ENCODE results near the gene KIAA0319L.

KIAA0319L gene

DNA sequence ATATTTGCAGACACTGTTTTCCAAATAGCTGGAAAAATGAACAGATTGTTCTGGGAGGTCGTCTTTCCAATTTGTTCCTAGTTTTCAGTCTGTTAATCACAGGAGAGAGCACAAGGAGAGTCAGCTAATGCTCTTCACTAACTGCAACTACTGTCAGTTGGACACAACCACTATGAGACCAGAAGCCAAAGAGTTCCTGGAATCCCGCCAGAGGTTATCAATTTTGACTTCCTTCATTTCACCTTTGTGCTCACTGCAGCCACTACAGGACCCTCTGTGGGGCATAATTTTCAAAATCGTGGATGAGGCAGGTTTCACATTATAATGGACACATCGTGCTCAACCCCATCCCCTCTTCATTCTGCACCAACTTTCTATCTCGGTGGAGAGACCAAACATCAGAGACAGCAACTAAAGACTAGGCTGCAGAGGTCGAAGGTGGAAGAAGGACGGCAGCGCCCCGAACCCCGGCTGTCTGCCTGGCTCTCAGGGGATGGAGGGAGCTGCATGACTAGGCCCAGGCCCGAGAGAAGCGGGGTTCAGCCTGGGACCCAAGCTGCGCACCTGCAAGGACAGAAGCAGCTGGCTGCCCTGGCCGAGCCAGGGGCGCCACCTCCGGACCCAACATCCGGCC is 602 bp downstream of the KIAA0319L start:
- Histone ChIP-seq H3K27ac (ENCODE audit: low read depth, low read length) (peak overlapping the region; percentile 84), H3K9ac (ENCODE audit: low read length in 5 of 5) (peak overlapping the region; percentile 63 to 96 (median 89)), H3K4me3 (ENCODE audit: low read depth in 1 of 5, low read length in 5 of 5) (peak overlapping the region; percentile 86 to 98 (median 93)), H3K9me3 (ENCODE audit: control insufficient read depth in 5 of 5, low read length in 5 of 5) (no peaks in the 10 kb centered on the region), H3K4me1 (ENCODE audit: control insufficient read depth in 5 of 5, insufficient read depth in 5 of 5, low read length in 5 of 5) (peaks cover 2 to 49% (median 43%) of the 10 kb centered on the region in 5 donors), H3K27me3 (ENCODE audit: control insufficient read depth in 5 of 5, insufficient read depth in 4 of 5, low read length in 5 of 5) (no peaks in the 10 kb centered on the region), H3K36me3 (ENCODE audit: control insufficient read depth in 5 of 5, insufficient read depth in 5 of 5, low read length in 5 of 5) (peaks cover 2 to 29% (median 13%) of the 10 kb centered on the region in 5 donors)

DNA sequence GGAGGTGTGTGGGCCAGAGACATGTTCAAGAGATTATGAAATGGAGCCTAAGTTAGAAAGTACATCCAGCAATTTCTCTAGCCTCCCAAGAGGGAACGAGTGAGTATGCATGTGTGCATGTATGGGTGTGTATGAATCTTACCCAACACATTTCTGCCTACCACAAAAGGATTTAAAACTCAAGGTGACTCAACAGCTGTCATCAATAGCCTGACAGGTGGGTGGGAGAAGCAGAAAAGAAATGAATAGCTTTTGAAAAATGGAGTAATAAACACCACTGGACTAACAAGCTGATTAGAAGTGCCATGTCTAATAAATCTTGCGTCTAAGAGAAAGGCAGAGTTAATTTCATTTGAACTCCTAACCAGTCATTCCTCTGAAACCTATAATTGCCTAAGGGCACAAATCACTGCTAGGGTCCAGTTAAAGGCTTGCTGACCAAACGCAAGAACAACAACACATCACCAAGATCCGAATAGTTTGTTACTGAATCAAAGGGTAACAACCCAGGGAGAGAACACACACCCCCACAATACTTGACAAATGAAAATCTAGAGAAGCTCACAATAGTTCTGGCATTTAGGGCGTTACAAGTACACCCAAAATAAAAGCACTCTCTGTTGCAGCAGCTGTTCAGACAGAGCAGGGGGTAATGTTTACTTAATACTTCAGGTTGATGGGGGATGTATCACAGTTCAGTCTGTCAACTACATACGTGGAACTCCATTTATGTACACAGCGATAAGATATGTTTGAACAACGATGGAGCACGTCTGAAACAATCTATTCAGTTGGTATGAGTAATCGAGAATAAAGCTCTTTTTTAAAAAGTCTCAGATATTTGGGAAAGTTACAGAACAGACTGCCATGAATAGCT is 1.4 kb downstream of the KIAA0319L start:
- Histone ChIP-seq H3K9me3 (ENCODE audit: control insufficient read depth in 5 of 5, low read length in 5 of 5) (no peaks in the 10 kb centered on the region), H3K36me3 (ENCODE audit: control insufficient read depth in 5 of 5, insufficient read depth in 5 of 5, low read length in 5 of 5) (peaks cover 2 to 22% (median 13%) of the 10 kb centered on the region in 5 donors), H3K4me3 (ENCODE audit: low read depth in 1 of 5, low read length in 5 of 5) (peak overlapping the region; percentile 86 to 98 (median 93)), H3K9ac (ENCODE audit: low read length in 5 of 5) (peak overlapping the region in 2 of 5 donors; percentile 87 to 93), H3K27ac (ENCODE audit: low read depth, low read length) (peak overlapping the region; percentile 84), H3K4me1 (ENCODE audit: control insufficient read depth in 5 of 5, insufficient read depth in 5 of 5, low read length in 5 of 5) (peaks cover 2 to 42% (median 37%) of the 10 kb centered on the region in 5 donors), H3K27me3 (ENCODE audit: control insufficient read depth in 5 of 5, insufficient read depth in 4 of 5, low read length in 5 of 5) (no peaks in the 10 kb centered on the region)

DNA sequence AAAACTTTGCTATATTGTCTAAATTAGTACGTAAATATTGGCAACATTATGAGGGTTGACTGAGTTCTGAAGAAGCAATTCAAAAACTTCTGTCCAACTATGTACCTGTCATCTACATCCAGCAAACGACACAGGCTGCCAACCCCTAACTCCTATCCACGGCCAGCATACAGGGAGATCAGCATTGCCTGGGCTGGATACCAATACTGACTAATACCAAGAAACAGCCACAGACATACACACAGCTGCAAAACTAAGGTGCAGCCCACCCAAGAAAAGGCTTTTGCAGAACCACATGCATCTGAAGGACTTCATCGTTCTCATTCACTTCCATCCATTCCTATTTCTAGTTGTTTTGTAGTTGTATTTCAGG is 2.0 kb downstream of the KIAA0319L start:
- no peak overlapping the region for H3K9ac ChIP-seq (ENCODE audit: low read length in 5 of 5)
- no peaks in the 10 kb centered on the region for H3K27me3 ChIP-seq (ENCODE audit: control insufficient read depth in 5 of 5, insufficient read depth in 4 of 5, low read length in 5 of 5)
- H3K4me3 ChIP-seq (ENCODE audit: low read depth in 1 of 5, low read length in 5 of 5), result no peak overlapping the region
- peaks cover 2 to 42% (median 31%) of the 10 kb centered on the region in 5 donors for H3K4me1 ChIP-seq (ENCODE audit: control insufficient read depth in 5 of 5, insufficient read depth in 5 of 5, low read length in 5 of 5)
- H3K36me3 ChIP-seq (ENCODE audit: control insufficient read depth in 5 of 5, insufficient read depth in 5 of 5, low read length in 5 of 5), result peaks cover 2 to 19% (median 13%) of the 10 kb centered on the region in 5 donors
- H3K27ac ChIP-seq (ENCODE audit: low read depth, low read length), result no peak overlapping the region
- no peaks in the 10 kb centered on the region for H3K9me3 ChIP-seq (ENCODE audit: control insufficient read depth in 5 of 5, low read length in 5 of 5)

DNA sequence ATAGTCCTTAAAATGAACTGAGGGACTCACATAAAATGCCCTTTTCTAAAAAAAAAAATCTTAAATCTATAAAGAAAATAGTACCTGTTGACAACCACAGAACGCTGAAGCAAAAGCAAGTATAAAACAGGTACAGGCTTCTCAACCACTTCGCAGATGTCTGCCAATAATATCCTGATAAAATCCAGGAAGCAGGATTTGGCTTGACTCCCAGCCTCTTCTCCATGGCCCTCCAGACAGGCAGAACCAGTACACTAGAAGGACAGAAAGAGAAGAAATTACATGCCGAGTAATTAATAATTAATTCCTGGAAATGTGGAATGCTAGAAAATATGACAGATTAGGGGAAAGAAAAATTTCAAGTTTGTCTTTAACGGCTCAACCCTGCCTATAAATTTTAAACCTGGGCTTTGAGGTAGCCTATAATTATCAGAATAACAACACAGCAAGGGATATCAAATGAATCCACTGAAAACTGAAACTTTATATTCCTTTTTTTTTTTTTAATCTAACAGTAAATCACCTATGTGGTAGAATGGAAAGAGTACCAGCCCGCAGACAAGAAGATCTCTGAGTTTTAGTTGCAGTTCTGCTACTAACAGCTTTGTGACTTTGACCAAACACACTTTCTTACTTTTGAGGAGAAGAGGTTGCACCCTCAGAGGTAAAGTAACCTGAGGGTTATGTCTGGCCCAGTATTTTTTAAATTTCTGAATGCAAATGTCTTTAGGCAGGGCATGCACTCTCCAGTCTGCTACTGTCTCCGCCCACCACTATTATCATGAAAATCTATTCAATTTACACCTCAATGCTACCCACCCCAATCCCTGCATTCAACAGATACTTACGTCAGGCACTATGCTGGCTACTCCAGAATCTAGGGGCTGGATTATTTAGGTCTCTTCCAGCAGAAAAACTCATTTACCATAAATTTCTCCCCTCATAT is 2.7 kb downstream of the KIAA0319L start:
- Histone ChIP-seq H3K4me3 (ENCODE audit: low read depth in 1 of 5, low read length in 5 of 5) (no peak overlapping the region), H3K27me3 (ENCODE audit: control insufficient read depth in 5 of 5, insufficient read depth in 4 of 5, low read length in 5 of 5) (no peaks in the 10 kb centered on the region), H3K9me3 (ENCODE audit: control insufficient read depth in 5 of 5, low read length in 5 of 5) (no peaks in the 10 kb centered on the region), H3K27ac (ENCODE audit: low read depth, low read length) (no peak overlapping the region), H3K9ac (ENCODE audit: low read length in 5 of 5) (no peak overlapping the region), H3K36me3 (ENCODE audit: control insufficient read depth in 5 of 5, insufficient read depth in 5 of 5, low read length in 5 of 5) (peaks cover 2 to 21% (median 13%) of the 10 kb centered on the region in 5 donors), H3K4me1 (ENCODE audit: control insufficient read depth in 5 of 5, insufficient read depth in 5 of 5, low read length in 5 of 5) (peaks cover 2 to 39% (median 31%) of the 10 kb centered on the region in 5 donors)

DNA sequence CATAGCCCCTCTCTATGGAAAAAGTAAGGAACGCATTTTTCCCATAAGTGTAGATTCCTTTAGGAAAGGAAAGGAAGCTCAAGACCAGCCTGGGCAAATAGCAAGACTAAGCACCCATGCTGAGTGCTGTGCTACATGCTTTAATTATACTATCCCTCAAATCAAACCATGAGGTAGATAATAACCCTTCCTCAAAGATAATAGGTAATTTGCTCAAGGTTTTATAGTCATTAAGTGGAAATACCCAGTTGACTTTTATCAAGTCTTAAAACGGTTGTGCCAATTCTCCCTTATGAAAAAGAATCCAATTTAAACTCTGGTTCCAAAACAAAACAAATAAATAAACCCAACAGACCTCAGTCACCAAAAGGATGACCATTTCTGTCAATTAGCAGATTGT is 3.4 kb downstream of the KIAA0319L start:
- Histone ChIP-seq H3K9me3 (ENCODE audit: control insufficient read depth in 5 of 5, low read length in 5 of 5) (no peaks in the 10 kb centered on the region), H3K9ac (ENCODE audit: low read length in 5 of 5) (no peak overlapping the region), H3K4me1 (ENCODE audit: control insufficient read depth in 5 of 5, insufficient read depth in 5 of 5, low read length in 5 of 5) (peaks cover 2 to 36% (median 31%) of the 10 kb centered on the region in 5 donors), H3K4me3 (ENCODE audit: low read depth in 1 of 5, low read length in 5 of 5) (no peak overlapping the region), H3K36me3 (ENCODE audit: control insufficient read depth in 5 of 5, insufficient read depth in 5 of 5, low read length in 5 of 5) (peaks cover 2 to 27% (median 13%) of the 10 kb centered on the region in 5 donors), H3K27me3 (ENCODE audit: control insufficient read depth in 5 of 5, insufficient read depth in 4 of 5, low read length in 5 of 5) (no peaks in the 10 kb centered on the region), H3K27ac (ENCODE audit: low read depth, low read length) (no peak overlapping the region)

DNA sequence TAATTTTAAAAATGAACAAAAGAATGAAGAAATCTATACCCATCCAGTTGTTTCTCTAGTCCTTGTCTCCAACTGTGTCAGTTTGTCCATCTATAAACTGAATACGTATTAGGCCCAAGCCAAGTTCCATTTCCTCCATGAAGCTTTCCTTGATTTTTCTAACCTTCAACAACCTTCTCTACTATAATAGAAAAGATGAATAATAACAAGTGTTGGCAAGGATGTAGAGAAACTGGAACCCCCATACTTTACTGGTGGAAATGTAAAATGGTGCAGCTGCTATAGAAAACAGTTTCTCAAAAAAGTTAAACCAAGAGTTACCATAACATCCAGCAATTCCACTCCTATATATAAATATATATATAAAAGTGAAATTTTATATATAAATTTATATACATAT is 10.6 kb downstream of the KIAA0319L start:
- Histone ChIP-seq H3K27me3 (ENCODE audit: control insufficient read depth in 5 of 5, insufficient read depth in 4 of 5, low read length in 5 of 5) (no peaks in the 10 kb centered on the region), H3K4me3 (ENCODE audit: low read depth in 1 of 5, low read length in 5 of 5) (no peak overlapping the region), H3K9me3 (ENCODE audit: control insufficient read depth in 5 of 5, low read length in 5 of 5) (no peaks in the 10 kb centered on the region), H3K9ac (ENCODE audit: low read length in 5 of 5) (no peak overlapping the region), H3K36me3 (ENCODE audit: control insufficient read depth in 5 of 5, insufficient read depth in 5 of 5, low read length in 5 of 5) (peaks cover under 1 to 24% (median 9%) of the 10 kb centered on the region in 5 donors), H3K4me1 (ENCODE audit: control insufficient read depth in 5 of 5, insufficient read depth in 5 of 5, low read length in 5 of 5) (peaks cover 2 to 10% (median 9%) of the 10 kb centered on the region in 5 donors), H3K27ac (ENCODE audit: low read depth, low read length) (no peak overlapping the region)

DNA sequence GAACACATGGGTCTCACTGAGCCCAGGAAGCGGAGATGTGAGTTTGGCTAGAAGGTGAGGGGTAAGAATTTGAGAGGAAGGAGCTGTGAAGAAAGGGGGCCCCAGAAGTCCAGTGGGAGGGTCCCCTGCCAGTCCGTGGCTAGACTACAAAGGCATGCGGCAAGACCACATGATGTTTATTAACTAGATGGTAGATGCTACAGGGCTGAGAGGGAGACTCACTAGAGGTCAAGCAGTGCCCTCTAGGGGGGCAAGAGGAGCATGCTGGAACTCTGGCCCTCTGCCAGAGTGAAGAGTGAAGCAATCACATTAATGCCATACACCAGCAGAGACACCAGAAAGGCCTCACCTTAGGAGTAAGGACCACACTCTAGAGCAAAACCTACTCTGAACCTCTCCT is 12.2 kb downstream of the KIAA0319L start:
- Histone ChIP-seq H3K4me3 (ENCODE audit: low read depth in 1 of 5, low read length in 5 of 5) (no peak overlapping the region), H3K9ac (ENCODE audit: low read length in 5 of 5) (peak overlapping the region in 1 of 5 donors; percentile 25), H3K27ac (ENCODE audit: low read depth, low read length) (no peak overlapping the region), H3K27me3 (ENCODE audit: control insufficient read depth in 5 of 5, insufficient read depth in 4 of 5, low read length in 5 of 5) (no peaks in the 10 kb centered on the region), H3K4me1 (ENCODE audit: control insufficient read depth in 5 of 5, insufficient read depth in 5 of 5, low read length in 5 of 5) (peaks cover 5 to 20% (median 16%) of the 10 kb centered on the region in 5 donors), H3K9me3 (ENCODE audit: control insufficient read depth in 5 of 5, low read length in 5 of 5) (no peaks in the 10 kb centered on the region), H3K36me3 (ENCODE audit: control insufficient read depth in 5 of 5, insufficient read depth in 5 of 5, low read length in 5 of 5) (peaks cover 0 to 22% (median 7%) of the 10 kb centered on the region in 5 donors)

DNA sequence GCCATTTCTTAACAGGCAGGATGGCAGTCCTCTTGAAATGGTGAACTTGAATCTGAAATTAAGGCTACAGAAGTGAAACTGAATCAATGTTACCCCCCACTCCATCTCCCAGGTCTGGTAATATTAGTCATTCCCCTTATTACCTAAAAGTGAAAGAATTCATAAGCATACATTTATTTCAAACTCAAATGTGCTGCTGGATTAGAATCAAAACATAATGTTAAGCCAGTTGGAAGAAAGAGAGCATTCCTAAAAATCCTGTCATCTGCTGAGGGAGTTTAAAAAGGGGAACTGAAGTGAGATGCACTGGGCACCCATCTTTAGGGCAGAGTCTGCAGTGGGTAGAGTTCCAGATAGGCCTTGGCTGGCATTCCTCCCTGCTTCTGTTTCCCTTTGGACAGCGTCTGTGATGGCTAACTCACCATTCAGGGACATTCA is 17.4 kb downstream of the KIAA0319L start:
- peak overlapping the region; percentile 54 for H3K27ac ChIP-seq (ENCODE audit: low read depth, low read length)
- peaks cover 10 to 36% (median 26%) of the 10 kb centered on the region in 5 donors for H3K4me1 ChIP-seq (ENCODE audit: control insufficient read depth in 5 of 5, insufficient read depth in 5 of 5, low read length in 5 of 5)

DNA sequence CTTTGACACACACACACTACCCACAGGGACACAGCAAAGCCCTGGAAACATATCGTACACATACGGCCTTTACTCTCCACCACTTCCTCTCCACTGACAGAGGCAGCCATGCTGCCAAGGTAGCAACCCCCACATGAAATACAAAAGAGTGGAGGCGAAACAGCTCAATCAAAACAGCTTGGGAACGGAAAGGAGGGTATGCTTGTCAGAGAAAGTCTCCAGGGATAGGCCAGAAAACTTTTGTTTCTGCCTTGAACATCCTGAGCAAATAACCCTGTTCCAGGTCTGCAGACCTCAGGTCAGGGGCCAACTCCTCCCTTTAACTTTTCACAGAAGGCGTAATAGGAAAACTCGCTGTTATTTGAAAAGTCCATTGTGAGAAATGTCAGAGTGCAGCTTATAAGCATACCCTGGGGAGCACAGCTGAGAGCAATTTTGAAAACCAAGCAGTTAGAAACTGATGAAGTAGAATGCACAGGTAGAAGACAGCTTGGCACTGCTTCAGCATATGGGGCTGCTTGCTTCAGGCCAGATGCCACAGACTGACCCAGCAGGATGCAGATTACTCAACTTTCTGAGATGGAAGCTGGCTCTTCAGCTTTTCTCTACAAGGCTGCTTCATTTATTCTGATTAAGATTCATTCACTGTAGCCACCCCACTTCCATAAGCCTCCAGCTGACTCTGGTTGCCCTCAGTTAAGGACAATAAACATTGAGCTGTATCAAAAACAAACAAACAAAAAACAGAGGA is 18.0 kb downstream of the KIAA0319L start:
- peaks cover 0 to 3% (median 0%) of the 10 kb centered on the region in 5 donors for H3K36me3 ChIP-seq (ENCODE audit: control insufficient read depth in 5 of 5, insufficient read depth in 5 of 5, low read length in 5 of 5)
- H3K27me3 ChIP-seq (ENCODE audit: control insufficient read depth in 5 of 5, insufficient read depth in 4 of 5, low read length in 5 of 5), result no peaks in the 10 kb centered on the region
- H3K4me3 ChIP-seq (ENCODE audit: low read depth in 1 of 5, low read length in 5 of 5), result peak overlapping the region in 1 of 5 donors; percentile 12
- peak overlapping the region; percentile 54 for H3K27ac ChIP-seq (ENCODE audit: low read depth, low read length)
- no peaks in the 10 kb centered on the region for H3K9me3 ChIP-seq (ENCODE audit: control insufficient read depth in 5 of 5, low read length in 5 of 5)
- H3K9ac ChIP-seq (ENCODE audit: low read length in 5 of 5), result no peak overlapping the region
- peaks cover 10 to 35% (median 26%) of the 10 kb centered on the region in 5 donors for H3K4me1 ChIP-seq (ENCODE audit: control insufficient read depth in 5 of 5, insufficient read depth in 5 of 5, low read length in 5 of 5)

More for the DNA sequence above, 17.4 kb downstream of the KIAA0319L start:
- H3K4me3 ChIP-seq (ENCODE audit: low read depth in 1 of 5, low read length in 5 of 5), result no peak overlapping the region
- no peaks in the 10 kb centered on the region for H3K9me3 ChIP-seq (ENCODE audit: control insufficient read depth in 5 of 5, low read length in 5 of 5)
- peaks cover 0 to 3% (median 0%) of the 10 kb centered on the region in 5 donors for H3K36me3 ChIP-seq (ENCODE audit: control insufficient read depth in 5 of 5, insufficient read depth in 5 of 5, low read length in 5 of 5)
- no peak overlapping the region for H3K9ac ChIP-seq (ENCODE audit: low read length in 5 of 5)
- no peaks in the 10 kb centered on the region for H3K27me3 ChIP-seq (ENCODE audit: control insufficient read depth in 5 of 5, insufficient read depth in 4 of 5, low read length in 5 of 5)
